HepG2 (cell line): ENCODE data around the gene METTL6. TPM values are rescaled to one million over a fixed set of nuclear protein-coding genes. Genes with fewer than 3 reads are reported as not detected.

Experiments used
- CAMTA2 ChIP-seq: sonication (generic); formaldehyde crosslinking; IDR thresholded peaks from 2 replicates; pipeline ENCODE4 v1.4.0; 2020; ENCODE audit warnings: mild to moderate bottlenecking, missing genetic modification reagents, borderline replicate concordance
- ERF ChIP-seq: IDR thresholded peaks from 2 replicates; pipeline ENCODE4 v1.6.1; 2018; ENCODE audit warnings: missing biosample characterization, missing genetic modification reagents
- FLYWCH1 ChIP-seq: sonication (generic); formaldehyde crosslinking; IDR thresholded peaks from 2 replicates; pipeline ENCODE4 v1.8.1; 2023; ENCODE audit warnings: mild to moderate bottlenecking, missing genetic modification reagents
- HDAC6 ChIP-seq: fragments of 200-600 bp; sonication (generic); IDR thresholded peaks from 2 replicates; pipeline ENCODE4 v1.7.0; 2017; ENCODE audit warnings: mild to moderate bottlenecking, antibody characterized with exemption, low read length, low read depth
- HNRNPK ChIP-seq: fragments of 200-400 bp; formaldehyde crosslinking; IDR thresholded peaks from 2 replicates; pipeline ENCODE4 v1.6.1; 2018; ENCODE audit warnings: low read length, low read depth, moderate library complexity, mild to moderate bottlenecking; ENCODE audit not compliant: poor library complexity, severe bottlenecking
- HNRNPUL1 ChIP-seq: fragments of 200-400 bp; formaldehyde crosslinking; IDR thresholded peaks from 2 replicates; pipeline ENCODE4 v1.6.1; 2017; ENCODE audit warnings: low read depth, mild to moderate bottlenecking, low read length, moderate library complexity
- SALL1 ChIP-seq: sonication (generic); formaldehyde crosslinking; IDR thresholded peaks from 2 replicates; pipeline ENCODE4 v1.8.0; 2022; ENCODE audit warnings: mild to moderate bottlenecking, missing genetic modification reagents
- SMAD1 ChIP-seq: sonication (generic); formaldehyde crosslinking; IDR thresholded peaks from 2 replicates; pipeline ENCODE4 v1.4.0; 2020; ENCODE audit warnings: missing genetic modification reagents, low read depth, mild to moderate bottlenecking, borderline replicate concordance
- SOX6 ChIP-seq, 2 experiments: fragments of 450-650 bp in 1 of 2; sonication (generic) in 1 of 2; formaldehyde crosslinking in 1 of 2; IDR thresholded peaks; 2 replicates each; pipeline versions ENCODE4 v1.4.0 to v1.6.1; 2017 to 2020; ENCODE audit warnings: antibody characterized with exemption in 1 of 2, mild to moderate bottlenecking in 1 of 2, missing genetic modification reagents in 1 of 2
- ZC3H4 ChIP-seq: sonication (generic); formaldehyde crosslinking; IDR thresholded peaks from 2 replicates; pipeline ENCODE4 v1.4.0; 2020; ENCODE audit warnings: missing genetic modification reagents, borderline replicate concordance
- ZFX ChIP-seq: sonication (generic); formaldehyde crosslinking; IDR thresholded peaks from 2 replicates; pipeline ENCODE4 v1.4.0; 2020; ENCODE audit warnings: mild to moderate bottlenecking, low read depth, missing genetic modification reagents, moderate library complexity
- ZNF501 ChIP-seq: sonication (generic); formaldehyde crosslinking; IDR thresholded peaks from 2 replicates; pipeline ENCODE4 v1.5.1; 2020; ENCODE audit warnings: mild to moderate bottlenecking, moderate library complexity, missing genetic modification reagents
- ZNF629 ChIP-seq: sonication (generic); formaldehyde crosslinking; conservative IDR thresholded peaks from 2 replicates; pipeline ENCODE4 v1.5.0; 2020; ENCODE audit warnings: missing genetic modification reagents
- ZNF83 ChIP-seq: sonication (generic); formaldehyde crosslinking; IDR thresholded peaks from 2 replicates; pipeline ENCODE4 v1.4.0; 2020; ENCODE audit warnings: missing genetic modification reagents, mild to moderate bottlenecking, borderline replicate concordance
- polyA plus RNA-seq, 8 experiments: library from polyadenylated mRNA; depleted of rRNA in 3 of 8; stranded (reverse) in 7 of 8; unstranded in 1 of 8; fragments of >200 nt; fragmentation: Illumina TruSeq in 4 of 8; extraction: Trizol in 4 of 8; gene quantifications; 2 replicates each; pipeline versions ENCODE4 v1.2.1 to v1.2.3, GENCODE V29; 2011 to 2016; ENCODE audit warnings: low read depth in 4 of 8, missing spikeins in 1 of 8, mixed read lengths in 1 of 8; ENCODE audit not compliant: insufficient read depth in 1 of 8
- total RNA-seq, 5 experiments: library from RNA; depleted of rRNA; stranded (reverse); fragments of >200 nt; fragmentation: Illumina TruSeq; extraction: Trizol; gene quantifications; 2 replicates each; pipeline ENCODE4 v1.2.3, GENCODE V29; 2016; ENCODE audit warnings: low read depth in 1 of 5
- TF ChIP-seq, protein P1 (sequence below), 2 experiments: sonication (generic) in 1 of 2; formaldehyde crosslinking in 1 of 2; IDR thresholded peaks; 2 replicates each; pipeline versions ENCODE4 v1.4.0 to v1.6.1; 2018 to 2020; ENCODE audit warnings: missing genetic modification reagents in 2 of 2, borderline replicate concordance in 1 of 2, low read depth in 1 of 2, mild to moderate bottlenecking in 1 of 2, missing biosample characterization in 1 of 2
- TF ChIP-seq, protein P2 (sequence below): sonication (generic); formaldehyde crosslinking; IDR thresholded peaks from 2 replicates; pipeline ENCODE4 v1.4.0; 2020; ENCODE audit warnings: mild to moderate bottlenecking, missing genetic modification reagents
- TF ChIP-seq, protein P3 (sequence below): sonication (generic); formaldehyde crosslinking; IDR thresholded peaks from 2 replicates; pipeline ENCODE4 v1.4.0; 2020; ENCODE audit warnings: mild to moderate bottlenecking, missing genetic modification reagents

The METTL6 gene
- total and polyA plus RNA-seq, 2 of the 13 experiments (the other 11 are each of a cell fraction or from before 2014, with no cell fraction given) = 17.2 to 29.4 TPM

DNA sequence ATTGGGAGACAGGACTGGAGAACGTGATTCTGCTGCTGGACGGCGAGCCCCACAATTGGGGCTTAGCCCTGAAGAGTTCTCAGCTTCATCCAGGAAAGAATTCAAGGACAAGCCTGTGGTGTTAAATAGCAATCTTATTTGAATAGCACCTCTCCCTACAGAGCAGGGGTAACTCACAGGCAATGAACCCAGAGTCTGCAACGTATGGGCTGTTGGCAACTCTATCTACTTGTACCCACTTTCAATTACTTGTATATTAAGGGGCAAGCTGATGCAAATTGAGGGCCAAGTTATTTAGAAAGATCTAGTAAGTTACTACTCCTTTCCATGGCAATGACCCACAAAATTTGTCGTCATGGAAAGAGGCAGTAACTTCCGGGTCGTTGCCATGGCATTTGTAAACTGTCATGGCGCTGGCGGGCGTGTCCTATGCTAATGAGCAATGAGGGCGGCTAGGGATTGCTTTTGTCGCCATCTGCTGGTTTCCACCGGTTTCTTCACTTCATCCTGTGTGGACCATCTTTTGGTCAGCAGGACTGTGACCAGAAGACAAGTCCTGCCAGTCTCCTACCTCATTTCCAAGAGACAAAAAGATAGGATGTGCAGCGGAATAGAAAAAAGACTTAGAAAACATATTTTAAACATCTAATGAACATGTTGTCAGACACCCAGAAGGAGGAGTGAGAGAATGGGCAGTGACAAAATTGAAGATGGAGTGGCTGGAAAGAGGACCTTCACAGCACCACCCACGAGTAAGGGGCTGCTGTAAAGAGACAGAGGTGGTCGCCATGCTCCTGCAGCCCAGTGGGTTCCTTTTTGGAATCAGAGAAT lies 49.2 kb downstream of the METTL6 start (continued):
- TF ChIP-seq FLYWCH1 (CRISPR knock-in tag) = no peak
- TF ChIP-seq HDAC6 = no peak
- peak; percentile 51; the same call in 1 of the 2 replicates for TF ChIP-seq ZNF501 (CRISPR knock-in tag)
- TF ChIP-seq, protein P1, sequence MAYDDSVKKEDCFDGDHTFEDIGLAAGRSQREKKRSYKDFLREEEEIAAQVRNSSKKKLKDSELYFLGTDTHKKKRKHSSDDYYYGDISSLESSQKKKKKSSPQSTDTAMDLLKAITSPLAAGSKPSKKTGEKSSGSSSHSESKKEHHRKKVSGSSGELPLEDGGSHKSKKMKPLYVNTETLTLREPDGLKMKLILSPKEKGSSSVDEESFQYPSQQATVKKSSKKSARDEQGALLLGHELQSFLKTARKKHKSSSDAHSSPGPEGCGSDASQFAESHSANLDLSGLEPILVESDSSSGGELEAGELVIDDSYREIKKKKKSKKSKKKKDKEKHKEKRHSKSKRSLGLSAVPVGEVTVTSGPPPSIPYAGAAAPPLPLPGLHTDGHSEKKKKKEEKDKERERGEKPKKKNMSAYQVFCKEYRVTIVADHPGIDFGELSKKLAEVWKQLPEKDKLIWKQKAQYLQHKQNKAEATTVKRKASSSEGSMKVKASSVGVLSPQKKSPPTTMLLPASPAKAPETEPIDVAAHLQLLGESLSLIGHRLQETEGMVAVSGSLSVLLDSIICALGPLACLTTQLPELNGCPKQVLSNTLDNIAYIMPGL (CRISPR knock-in tag; IDR thresholded peaks at IDR 0.05; ENCODE audit: borderline replicate concordance in 1 of 2, low read depth in 1 of 2) = no peak; a peak in 1 of 4 replicates
- 0 out of 2 replicates have a peak, but pooled peaks have one; percentile 17 for TF ChIP-seq ZFX
- TF ChIP-seq ERF (CRISPR knock-in tag) = peak; percentile 50; the same call in 1 of the 2 replicates
- TF ChIP-seq, protein P2, sequence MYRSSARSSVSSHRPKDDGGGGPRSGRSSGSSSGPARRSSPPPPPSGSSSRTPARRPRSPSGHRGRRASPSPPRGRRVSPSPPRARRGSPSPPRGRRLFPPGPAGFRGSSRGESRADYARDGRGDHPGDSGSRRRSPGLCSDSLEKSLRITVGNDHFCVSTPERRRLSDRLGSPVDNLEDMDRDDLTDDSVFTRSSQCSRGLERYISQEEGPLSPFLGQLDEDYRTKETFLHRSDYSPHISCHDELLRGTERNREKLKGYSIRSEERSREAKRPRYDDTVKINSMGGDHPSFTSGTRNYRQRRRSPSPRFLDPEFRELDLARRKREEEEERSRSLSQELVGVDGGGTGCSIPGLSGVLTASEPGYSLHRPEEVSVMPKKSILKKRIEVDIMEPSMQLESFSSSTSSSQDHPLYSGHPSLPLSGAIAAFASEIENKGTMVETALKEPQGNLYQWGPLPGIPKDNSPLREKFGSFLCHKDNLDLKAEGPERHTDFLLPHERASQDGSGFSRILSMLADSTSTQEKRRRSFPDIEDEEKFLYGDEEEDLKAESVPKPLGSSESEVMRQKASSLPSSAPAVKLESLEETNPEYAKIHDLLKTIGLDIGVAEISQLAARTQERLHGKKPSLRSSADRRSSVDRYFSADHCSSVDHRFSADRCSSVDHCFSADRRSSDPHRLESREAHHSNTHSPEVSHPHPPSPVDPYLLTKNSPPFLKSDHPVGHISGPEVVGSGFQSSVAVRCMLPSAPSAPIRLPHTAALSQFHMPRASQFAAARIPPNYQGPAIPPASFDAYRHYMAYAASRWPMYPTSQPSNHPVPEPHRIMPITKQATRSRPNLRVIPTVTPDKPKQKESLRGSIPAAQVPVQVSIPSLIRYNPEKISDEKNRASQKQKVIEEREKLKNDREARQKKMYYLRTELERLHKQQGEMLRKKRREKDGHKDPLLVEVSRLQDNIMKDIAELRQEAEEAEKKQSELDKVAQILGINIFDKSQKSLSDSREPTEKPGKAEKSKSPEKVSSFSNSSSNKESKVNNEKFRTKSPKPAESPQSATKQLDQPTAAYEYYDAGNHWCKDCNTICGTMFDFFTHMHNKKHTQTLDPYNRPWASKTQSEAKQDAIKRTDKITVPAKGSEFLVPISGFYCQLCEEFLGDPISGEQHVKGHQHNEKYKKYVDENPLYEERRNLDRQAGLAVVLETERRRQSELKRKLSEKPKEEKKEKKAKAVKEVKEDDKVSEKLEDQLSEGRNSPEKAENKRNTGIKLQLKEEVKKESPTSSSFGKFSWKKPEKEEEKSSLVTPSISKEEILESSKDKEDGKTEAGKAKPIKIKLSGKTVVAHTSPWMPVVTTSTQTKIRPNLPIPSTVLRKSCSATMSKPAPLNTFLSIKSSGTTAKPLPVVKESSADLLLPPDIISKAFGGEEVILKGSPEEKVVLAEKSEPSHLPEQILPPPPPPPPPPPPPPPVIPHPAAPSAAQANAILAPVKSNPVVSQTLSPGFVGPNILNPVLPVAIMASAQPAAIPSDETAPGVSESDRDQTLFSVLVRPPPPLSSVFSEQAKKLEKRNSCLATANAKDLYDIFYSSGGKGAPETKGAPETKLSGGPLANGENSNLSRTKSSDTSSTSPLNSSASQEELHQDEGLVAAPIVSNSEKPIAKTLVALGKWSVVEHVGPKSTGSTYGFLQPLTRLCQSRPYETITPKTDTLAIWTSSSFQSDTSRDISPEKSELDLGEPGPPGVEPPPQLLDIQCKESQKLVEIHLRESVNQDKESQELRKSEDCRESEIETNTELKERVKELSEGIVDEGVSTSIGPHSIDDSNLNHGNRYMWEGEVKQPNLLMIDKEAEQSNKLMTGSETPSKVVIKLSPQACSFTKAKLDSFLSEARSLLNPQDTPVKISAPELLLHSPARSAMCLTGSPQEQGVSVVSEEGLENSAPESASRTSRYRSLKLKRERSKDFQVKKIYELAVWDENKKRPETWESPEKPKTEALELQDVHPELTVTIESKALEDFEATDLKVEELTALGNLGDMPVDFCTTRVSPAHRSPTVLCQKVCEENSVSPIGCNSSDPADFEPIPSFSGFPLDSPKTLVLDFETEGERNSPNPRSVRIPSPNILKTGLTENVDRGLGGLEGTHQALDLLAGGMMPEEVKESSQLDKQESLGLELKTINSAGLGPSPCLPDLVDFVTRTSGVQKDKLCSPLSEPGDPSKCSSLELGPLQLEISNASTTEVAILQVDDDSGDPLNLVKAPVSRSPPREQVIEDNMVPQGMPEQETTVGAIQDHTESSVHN (CRISPR knock-in tag) = no peak
- no peak for TF ChIP-seq SOX6 (IDR thresholded peaks at IDR 0.05)
- TF ChIP-seq SOX6 (CRISPR knock-in tag; IDR thresholded peaks at IDR 0.05) = 0 out of 2 replicates have a peak, but pooled peaks have one; percentile 25
- no peak for TF ChIP-seq HNRNPK
- TF ChIP-seq SALL1 (CRISPR knock-in tag) = peak; percentile 63
- no peak for TF ChIP-seq ZNF83
- TF ChIP-seq SMAD1 (CRISPR knock-in tag) = no peak
- TF ChIP-seq ZNF629 (CRISPR knock-in tag) = no peak
- TF ChIP-seq CAMTA2 (CRISPR knock-in tag) = no peak
- TF ChIP-seq, protein P3, sequence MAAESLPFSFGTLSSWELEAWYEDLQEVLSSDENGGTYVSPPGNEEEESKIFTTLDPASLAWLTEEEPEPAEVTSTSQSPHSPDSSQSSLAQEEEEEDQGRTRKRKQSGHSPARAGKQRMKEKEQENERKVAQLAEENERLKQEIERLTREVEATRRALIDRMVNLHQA (CRISPR knock-in tag) = no peak
- no peak for TF ChIP-seq ZC3H4 (CRISPR knock-in tag)
- TF ChIP-seq HNRNPUL1 = no peak
